NCI-H526 treated with DMSO at 0.1 percent for 48 hours (cell line): ENCODE results near the gene RNASET2.
"Not testable (repeated sequence)": the region's sequence is repeated elsewhere in the genome, so short reads cannot be mapped to it uniquely, and the experiment has no call there.

Experiments used
- DNase-seq: peaks from one replicate; lab custom pipeline; 2025; lab: John Stamatoyannopoulos, UW

Gene RNASET2

GRCh38 chr6:166969390-166970002, 13.1 kb upstream of the RNASET2 start:
- DNase-seq: no peak

- DNase-seq: no peak
Observed at GRCh38 chr6:166966268-166966667, 9.9 kb upstream of the RNASET2 start.

GRCh38 chr6:166960609-166960978, 4.2 kb upstream of the RNASET2 start:
- DNase-seq: no peak

- no peak for DNase-seq
Observed at GRCh38 chr6:166959911-166960608, 3.7 kb upstream of the RNASET2 start.

- DNase-seq: no peak
Observed at GRCh38 chr6:166958926-166959861, 2.8 kb upstream of the RNASET2 start.

- no peak for DNase-seq
Observed at GRCh38 chr6:166957805-166958076, 1.4 kb upstream of the RNASET2 start.

GRCh38 chr6:166957087-166957804, 896 bp upstream of the RNASET2 start:
- no peak for DNase-seq

- peak; percentile 57 for DNase-seq
Observed at GRCh38 chr6:166955865-166956443, 396 bp downstream of the RNASET2 start.

- no peak for DNase-seq
Observed at GRCh38 chr6:166955121-166955864, 1.1 kb downstream of the RNASET2 start.

- DNase-seq: no peak
Observed at GRCh38 chr6:166954118-166954713, 2.1 kb downstream of the RNASET2 start.

GRCh38 chr6:166952567-166953486, 3.5 kb downstream of the RNASET2 start:
- DNase-seq: no peak

GRCh38 chr6:166952121-166952520, 4.2 kb downstream of the RNASET2 start:
- no peak for DNase-seq

- DNase-seq: no peak
Observed at GRCh38 chr6:166951670-166952060, 4.7 kb downstream of the RNASET2 start.

- peak; percentile 44 for DNase-seq
Observed at GRCh38 chr6:166950892-166951669, 5.3 kb downstream of the RNASET2 start.

GRCh38 chr6:166950443-166950821, 5.9 kb downstream of the RNASET2 start:
- DNase-seq: no peak

- DNase-seq: no peak
Observed at GRCh38 chr6:166949528-166950442, 6.6 kb downstream of the RNASET2 start.

- not testable (repeated sequence) for DNase-seq
Observed at GRCh38 chr6:166948724-166949123, 7.6 kb downstream of the RNASET2 start.

- no peak for DNase-seq
Observed at GRCh38 chr6:166947251-166947650, 9.1 kb downstream of the RNASET2 start.
